ENCODE measurements around the gene COX11. TPM values are rescaled to one million over a fixed set of nuclear protein-coding genes. Genes with fewer than 3 reads are reported as not detected.

COX11 gene, protein sequence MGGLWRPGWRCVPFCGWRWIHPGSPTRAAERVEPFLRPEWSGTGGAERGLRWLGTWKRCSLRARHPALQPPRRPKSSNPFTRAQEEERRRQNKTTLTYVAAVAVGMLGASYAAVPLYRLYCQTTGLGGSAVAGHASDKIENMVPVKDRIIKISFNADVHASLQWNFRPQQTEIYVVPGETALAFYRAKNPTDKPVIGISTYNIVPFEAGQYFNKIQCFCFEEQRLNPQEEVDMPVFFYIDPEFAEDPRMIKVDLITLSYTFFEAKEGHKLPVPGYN
- 126 and 142 TPM in 2 replicates for total RNA-seq (2014; rRNA removed; shearing (Covaris generic))

GRCh38 chr17:54968262-54968987, at the start of gene COX11, which contains the start of gene STXBP4:
TSS of gene COX11 (minus strand) at chr17:54968654. CDS start at chr17:54968646, 8 bp downstream.
TSS of gene STXBP4 (plus strand) at chr17:54968765. CDS start at chr17:54986220, 17,455 bp downstream.
- no peaks in the 10 kb centered on the region for H3K27me3 ChIP-seq (replicated peaks)
- H3K27ac ChIP-seq: peak within 1 kb of the TSS; percentile 59
- DNase-seq (ENCODE audit: low read depth in 1 of 2, low spot score in 2 of 2): peak; percentile 96 to 98
- H3K4me3 ChIP-seq: peak within 1 kb of the TSS; percentile 67
- peaks cover 16% of the 10 kb centered on the region for H3K4me1 ChIP-seq (replicated peaks)
- peaks cover 43% of the 10 kb centered on the region for H3K36me3 ChIP-seq
- H3K9me3 ChIP-seq (replicated peaks): no peaks in the 10 kb centered on the region

DNA sequence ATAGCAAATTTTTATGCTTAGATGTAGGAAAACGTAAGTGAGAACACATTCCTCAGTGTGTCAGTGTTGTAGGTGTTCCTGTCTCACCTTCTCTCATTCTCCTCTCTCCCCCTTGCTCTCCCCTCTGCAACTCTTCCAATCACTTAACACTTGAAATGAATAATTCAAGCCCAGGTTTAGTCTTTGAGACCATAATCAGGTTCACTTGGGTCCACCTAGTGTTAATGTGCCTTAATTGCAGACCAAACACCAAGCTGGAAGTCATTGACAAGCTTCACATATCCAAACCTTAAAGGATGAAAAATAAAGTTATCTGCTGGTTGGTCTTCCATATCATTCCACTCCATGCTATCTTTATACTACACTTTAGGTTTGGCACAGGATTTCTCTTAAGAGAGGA, 37.1 kb upstream of the COX11 start:
- Histone ChIP-seq H3K27me3 (replicated peaks) (no peaks in the 10 kb centered on the region), H3K36me3 (peaks cover 15% of the 10 kb centered on the region; the same call in 1 of the 2 replicates), H3K27ac (no peak overlapping the region), H3K4me1 (replicated peaks) (no peaks in the 10 kb centered on the region), H3K9me3 (replicated peaks) (no peaks in the 10 kb centered on the region), H3K4me3 (no peak overlapping the region)
- no peak for DNase-seq (ENCODE audit: low read depth in 1 of 2, low spot score in 2 of 2)

DNA sequence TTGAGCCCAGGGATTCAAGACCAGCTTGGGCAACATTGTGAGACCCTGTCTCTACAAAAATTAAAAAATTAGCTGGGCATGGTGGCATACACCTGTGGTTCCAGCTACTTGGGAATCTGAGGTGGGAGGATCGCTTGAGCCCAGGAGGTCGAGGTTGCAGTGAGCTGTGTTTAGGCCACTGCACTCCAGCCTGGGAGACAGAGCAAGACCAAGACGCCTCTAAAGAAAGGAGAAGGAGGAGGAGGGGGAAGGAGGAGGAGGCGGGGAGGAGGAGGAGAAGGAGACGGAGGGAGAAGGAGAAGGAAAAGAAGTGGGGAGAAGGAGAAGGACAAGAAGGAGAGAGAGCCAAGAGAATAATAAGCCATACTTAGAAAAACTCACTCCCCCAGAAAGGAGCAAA, 36.0 kb upstream of the COX11 start:
- H3K36me3 ChIP-seq: peaks cover 19% of the 10 kb centered on the region
- no peak for DNase-seq (ENCODE audit: low read depth in 1 of 2, low spot score in 2 of 2)
- H3K4me1 ChIP-seq (replicated peaks): no peaks in the 10 kb centered on the region
- no peaks in the 10 kb centered on the region for H3K27me3 ChIP-seq (replicated peaks)
- H3K27ac ChIP-seq: no peak overlapping the region
- no peaks in the 10 kb centered on the region for H3K9me3 ChIP-seq (replicated peaks)
- no peak overlapping the region for H3K4me3 ChIP-seq

DNA sequence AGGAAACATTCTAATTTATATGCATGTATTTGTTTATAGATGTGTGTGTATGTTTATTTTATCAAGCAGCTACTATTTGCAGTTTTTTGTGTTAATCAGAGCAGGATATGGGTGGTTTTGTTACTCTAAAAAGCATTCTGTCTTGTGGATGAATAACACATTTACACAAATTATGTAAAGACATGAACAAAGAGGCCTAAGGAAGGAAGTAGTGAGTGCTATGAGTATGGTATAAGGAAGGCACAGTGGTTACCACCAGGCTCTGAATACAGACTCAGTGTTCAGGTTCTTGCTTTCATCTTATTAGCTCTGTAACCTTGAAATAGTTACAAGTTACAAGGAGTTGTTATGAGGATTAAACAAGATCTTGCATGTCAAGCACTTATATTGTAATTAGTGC, 34.0 kb upstream of the COX11 start:
- Histone ChIP-seq H3K27me3 (replicated peaks) (no peaks in the 10 kb centered on the region), H3K4me3 (no peak overlapping the region), H3K27ac (no peak overlapping the region), H3K9me3 (replicated peaks) (no peaks in the 10 kb centered on the region), H3K4me1 (replicated peaks) (no peaks in the 10 kb centered on the region), H3K36me3 (peaks cover 11% of the 10 kb centered on the region)
- DNase-seq (ENCODE audit: low read depth in 1 of 2, low spot score in 2 of 2): no peak

DNA sequence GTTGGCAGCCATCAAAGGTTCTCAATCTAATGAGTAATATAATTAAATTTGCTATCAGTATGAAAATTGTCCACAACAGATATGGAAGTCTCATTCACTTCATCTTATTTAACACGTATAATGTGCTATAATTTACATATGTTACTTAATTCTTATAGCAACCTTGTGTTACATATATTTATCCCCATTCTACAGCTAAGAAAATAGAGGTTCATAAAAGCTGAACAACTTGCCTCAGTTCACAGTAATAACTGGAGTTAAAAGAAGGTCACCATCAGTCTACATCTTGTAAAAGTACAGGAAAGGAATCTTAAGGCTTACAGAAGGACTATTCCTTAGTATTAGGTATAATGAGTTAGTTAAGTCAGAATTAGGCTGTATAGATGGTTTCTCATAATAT, 28.0 kb upstream of the COX11 start:
- Histone ChIP-seq H3K4me1 (replicated peaks) (no peaks in the 10 kb centered on the region), H3K4me3 (no peak overlapping the region), H3K9me3 (replicated peaks) (no peaks in the 10 kb centered on the region), H3K36me3 (peaks cover 10% of the 10 kb centered on the region), H3K27ac (no peak overlapping the region), H3K27me3 (replicated peaks) (no peaks in the 10 kb centered on the region)
- no peak for DNase-seq (ENCODE audit: low read depth in 1 of 2, low spot score in 2 of 2)

- Histone ChIP-seq H3K27ac (no peak overlapping the region), H3K4me3 (no peak overlapping the region), H3K9me3 (replicated peaks) (no peaks in the 10 kb centered on the region), H3K27me3 (replicated peaks) (no peaks in the 10 kb centered on the region), H3K36me3 (peaks cover 6% of the 10 kb centered on the region), H3K4me1 (replicated peaks) (no peaks in the 10 kb centered on the region)
- DNase-seq (ENCODE audit: low read depth in 1 of 2, low spot score in 2 of 2): peak in 1 of 2 experiments; percentile 41
These were observed 24.6 kb upstream of the COX11 start for GRCh38 chr17:54992797-54993639.

GRCh38 chr17:54991567-54991966, 23.1 kb upstream of the COX11 start:
- Histone ChIP-seq H3K4me1 (replicated peaks) (no peaks in the 10 kb centered on the region), H3K9me3 (replicated peaks) (no peaks in the 10 kb centered on the region), H3K4me3 (no peak overlapping the region), H3K27me3 (replicated peaks) (no peaks in the 10 kb centered on the region), H3K27ac (no peak overlapping the region), H3K36me3 (peaks cover 10% of the 10 kb centered on the region)
- no peak for DNase-seq (ENCODE audit: low read depth in 1 of 2, low spot score in 2 of 2)

GRCh38 chr17:54990118-54990517, 21.7 kb upstream of the COX11 start:
- no peaks in the 10 kb centered on the region for H3K4me1 ChIP-seq (replicated peaks)
- H3K27ac ChIP-seq: no peak overlapping the region
- H3K9me3 ChIP-seq (replicated peaks): no peaks in the 10 kb centered on the region
- H3K36me3 ChIP-seq: peaks cover 10% of the 10 kb centered on the region
- no peak for DNase-seq (ENCODE audit: low read depth in 1 of 2, low spot score in 2 of 2)
- H3K4me3 ChIP-seq: no peak overlapping the region
- no peaks in the 10 kb centered on the region for H3K27me3 ChIP-seq (replicated peaks)

DNA sequence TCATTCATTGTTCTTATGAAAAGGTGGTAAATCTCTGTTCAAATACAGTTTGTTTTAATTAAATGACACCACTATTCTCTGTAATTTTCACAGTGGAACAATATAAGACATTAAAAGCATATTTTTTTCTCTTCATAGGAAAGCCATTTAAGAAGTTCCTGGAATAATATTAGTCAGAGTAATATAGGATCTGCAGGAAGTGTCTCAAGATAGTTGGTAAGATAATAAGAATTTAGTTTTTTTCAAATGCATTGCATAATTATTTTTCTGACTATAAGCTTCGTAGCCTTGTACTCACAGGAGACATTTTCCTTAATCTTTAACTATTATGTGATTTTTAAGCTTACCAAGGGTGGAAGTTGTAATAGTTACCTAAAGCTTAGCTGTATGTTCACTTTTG, 17.0 kb upstream of the COX11 start:
- Histone ChIP-seq H3K9me3 (replicated peaks) (0 out of 2 replicates have a peak, but pooled peaks cover 2% of the 10 kb centered on the region), H3K4me3 (no peak overlapping the region), H3K36me3 (peaks cover 5% of the 10 kb centered on the region; the same call in 1 of the 2 replicates), H3K27me3 (replicated peaks) (no peaks in the 10 kb centered on the region), H3K4me1 (replicated peaks) (no peaks in the 10 kb centered on the region), H3K27ac (no peak overlapping the region)
- DNase-seq (ENCODE audit: low read depth in 1 of 2, low spot score in 2 of 2): no peak

GRCh38 chr17:54983260-54983659, 14.8 kb upstream of the COX11 start:
- DNase-seq (ENCODE audit: low read depth in 1 of 2, low spot score in 2 of 2): no peak
- Histone ChIP-seq H3K9me3 (replicated peaks) (0 out of 2 replicates have a peak, but pooled peaks cover 2% of the 10 kb centered on the region), H3K36me3 (peaks cover 5% of the 10 kb centered on the region; the same call in 1 of the 2 replicates), H3K4me3 (no peak overlapping the region), H3K4me1 (replicated peaks) (no peaks in the 10 kb centered on the region), H3K27me3 (replicated peaks) (no peaks in the 10 kb centered on the region), H3K27ac (no peak overlapping the region)

DNA sequence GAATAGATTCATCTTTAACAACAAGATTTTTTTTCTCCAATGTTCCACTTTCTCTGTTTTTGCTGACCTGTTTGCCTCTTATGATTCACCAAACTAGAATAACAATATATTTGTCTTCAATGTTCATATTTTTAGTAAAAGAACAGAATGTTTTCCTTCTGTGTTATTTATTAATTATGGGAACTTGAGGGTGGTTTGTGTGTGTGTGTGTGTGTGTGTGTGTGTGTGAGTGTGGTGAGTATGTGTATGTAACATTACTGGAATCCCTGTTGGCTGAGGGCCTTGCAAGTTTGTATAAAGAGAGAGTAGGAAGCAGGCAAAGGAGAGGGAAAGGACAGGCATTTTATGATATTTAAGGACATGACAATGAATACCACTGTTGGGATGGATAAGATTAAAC, 13.9 kb upstream of the COX11 start:
- no peak overlapping the region for H3K4me3 ChIP-seq
- no peak for DNase-seq (ENCODE audit: low read depth in 1 of 2, low spot score in 2 of 2)
- 0 out of 2 replicates have a peak, but pooled peaks cover 2% of the 10 kb centered on the region for H3K9me3 ChIP-seq (replicated peaks)
- no peak overlapping the region for H3K27ac ChIP-seq
- H3K27me3 ChIP-seq (replicated peaks): no peaks in the 10 kb centered on the region
- H3K4me1 ChIP-seq (replicated peaks): no peaks in the 10 kb centered on the region
- peaks cover 5% of the 10 kb centered on the region; the same call in 1 of the 2 replicates for H3K36me3 ChIP-seq

GRCh38 chr17:54980375-54980774, 11.9 kb upstream of the COX11 start:
- DNase-seq (ENCODE audit: low read depth in 1 of 2, low spot score in 2 of 2): no peak
- 0 out of 2 replicates have a peak, but pooled peaks cover 2% of the 10 kb centered on the region for H3K9me3 ChIP-seq (replicated peaks)
- H3K27ac ChIP-seq: no peak overlapping the region
- no peaks in the 10 kb centered on the region for H3K36me3 ChIP-seq
- H3K4me1 ChIP-seq (replicated peaks): no peaks in the 10 kb centered on the region
- no peak overlapping the region for H3K4me3 ChIP-seq
- H3K27me3 ChIP-seq (replicated peaks): no peaks in the 10 kb centered on the region

GRCh38 chr17:54979657-54980056, 11.2 kb upstream of the COX11 start:
- H3K27ac ChIP-seq: no peak overlapping the region
- DNase-seq (ENCODE audit: low read depth in 1 of 2, low spot score in 2 of 2): no peak
- no peaks in the 10 kb centered on the region for H3K27me3 ChIP-seq (replicated peaks)
- H3K36me3 ChIP-seq: no peaks in the 10 kb centered on the region
- H3K4me3 ChIP-seq: no peak overlapping the region
- 0 out of 2 replicates have a peak, but pooled peaks cover 2% of the 10 kb centered on the region for H3K9me3 ChIP-seq (replicated peaks)
- H3K4me1 ChIP-seq (replicated peaks): no peaks in the 10 kb centered on the region
